IMR-90 (cell line): Measurements from ENCODE around the gene LAP3.

Experiments
- FOS ChIP-seq: fragments of 150-350 bp; IDR thresholded peaks from 2 replicates; pipeline ENCODE4 v1.6.1; 2016; ENCODE audit warnings: low read depth, low read length
- POLR2A ChIP-seq: IDR thresholded peaks from 2 replicates; pipeline ENCODE4 v1.6.1; 2012; ENCODE audit warnings: mild to moderate bottlenecking, low read depth, low read length
- RFX5 ChIP-seq: IDR thresholded peaks from 2 replicates; pipeline ENCODE4 v1.8.0; 2012; ENCODE audit warnings: low read depth, mild to moderate bottlenecking, low read length, moderate library complexity
- TF ChIP-seq, protein P1 (sequence below): conservative IDR thresholded peaks from 2 replicates; pipeline ENCODE4 v1.5.1; 2012; ENCODE audit warnings: mild to moderate bottlenecking, low read depth, low read length, improper control_type of control experiment

DNA sequence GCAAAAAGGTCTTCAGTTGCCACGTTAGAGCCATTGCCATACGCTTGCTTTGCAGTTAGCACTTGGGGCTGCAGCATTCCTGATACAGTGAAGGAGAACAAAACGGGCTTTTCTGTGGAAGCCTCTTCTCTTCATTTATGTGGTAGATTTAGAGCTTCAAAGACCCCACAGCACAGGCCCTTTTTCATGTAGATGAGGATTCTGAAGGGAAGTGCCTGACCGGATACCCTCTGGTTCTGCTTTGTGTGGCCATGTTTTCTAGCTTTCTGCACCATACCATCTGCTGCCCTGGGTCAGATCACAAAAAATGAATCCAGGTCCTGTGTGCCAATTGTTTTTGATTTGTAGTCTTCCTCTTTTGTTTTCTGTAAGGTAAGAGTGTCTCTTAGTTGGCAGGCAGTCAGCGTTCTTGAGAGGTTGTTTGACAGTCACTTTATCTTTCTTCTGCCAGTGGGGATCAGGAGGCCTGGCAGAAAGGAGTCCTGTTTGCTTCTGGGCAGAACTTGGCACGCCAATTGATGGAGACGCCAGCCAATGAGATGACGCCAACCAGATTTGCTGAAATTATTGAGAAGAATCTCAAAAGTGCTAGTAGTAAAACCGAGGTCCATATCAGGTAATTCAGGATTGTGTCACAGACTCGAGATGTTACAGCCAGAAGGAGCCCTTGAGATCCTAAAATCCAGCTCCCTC lies 7.7 kb downstream of the LAP3 start:
- TF ChIP-seq RFX5 (no peak), POLR2A (no peak), FOS (no peak)
- TF ChIP-seq, protein P1, sequence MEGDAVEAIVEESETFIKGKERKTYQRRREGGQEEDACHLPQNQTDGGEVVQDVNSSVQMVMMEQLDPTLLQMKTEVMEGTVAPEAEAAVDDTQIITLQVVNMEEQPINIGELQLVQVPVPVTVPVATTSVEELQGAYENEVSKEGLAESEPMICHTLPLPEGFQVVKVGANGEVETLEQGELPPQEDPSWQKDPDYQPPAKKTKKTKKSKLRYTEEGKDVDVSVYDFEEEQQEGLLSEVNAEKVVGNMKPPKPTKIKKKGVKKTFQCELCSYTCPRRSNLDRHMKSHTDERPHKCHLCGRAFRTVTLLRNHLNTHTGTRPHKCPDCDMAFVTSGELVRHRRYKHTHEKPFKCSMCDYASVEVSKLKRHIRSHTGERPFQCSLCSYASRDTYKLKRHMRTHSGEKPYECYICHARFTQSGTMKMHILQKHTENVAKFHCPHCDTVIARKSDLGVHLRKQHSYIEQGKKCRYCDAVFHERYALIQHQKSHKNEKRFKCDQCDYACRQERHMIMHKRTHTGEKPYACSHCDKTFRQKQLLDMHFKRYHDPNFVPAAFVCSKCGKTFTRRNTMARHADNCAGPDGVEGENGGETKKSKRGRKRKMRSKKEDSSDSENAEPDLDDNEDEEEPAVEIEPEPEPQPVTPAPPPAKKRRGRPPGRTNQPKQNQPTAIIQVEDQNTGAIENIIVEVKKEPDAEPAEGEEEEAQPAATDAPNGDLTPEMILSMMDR: no peak
